Heart right ventricle (tissue), 16 donors: ENCODE data around the gene KRT84. TPM values are rescaled to one million over a fixed set of nuclear protein-coding genes. Genes with fewer than 3 reads are reported as not detected.
"Not testable (repeated sequence)": the region's sequence is repeated elsewhere in the genome, so short reads cannot be mapped to it uniquely, and the experiment has no call there.

Source experiments
- ATAC-seq, 8 donors: fragments of 200-7000 bp; cut with Tn5 transposase; one replicate each; pipeline ENCODE4 v1.9.1; 2020; ENCODE audit warnings: mild to moderate bottlenecking in 8 of 8, moderate library complexity in 8 of 8, moderate number of reproducible peaks in 1 of 8
- DNase-seq, 2 donors: peaks; one replicate each; pipeline ENCODE4 v3.0.0-alpha.2; 2020
- H3K27ac ChIP-seq, 10 donors: fragments of 200-600 bp; sonication (generic) in 2 of 10; one replicate each; pipeline versions ENCODE4 v1.5.0 to v1.8.0; 2020 to 2022; ENCODE audit warnings: mild to moderate bottlenecking in 3 of 10
- H3K27me3 ChIP-seq, 7 donors: fragments of 200-600 bp; one replicate each; pipeline ENCODE4 v1.8.0; 2021 to 2022; ENCODE audit warnings: mild to moderate bottlenecking in 2 of 7
- H3K36me3 ChIP-seq, 9 donors: fragments of 200-600 bp; sonication (generic) in 1 of 9; one replicate each; pipeline versions ENCODE4 v1.5.0 to v1.8.0; 2020 to 2022; ENCODE audit warnings: mild to moderate bottlenecking in 2 of 9
- H3K4me1 ChIP-seq, 9 donors: fragments of 200-600 bp; sonication (generic) in 1 of 9; one replicate each; pipeline versions ENCODE4 v1.5.0 to v1.8.0; 2020 to 2022; ENCODE audit warnings: mild to moderate bottlenecking in 4 of 9
- H3K4me3 ChIP-seq, 10 donors: fragments of 200-600 bp; sonication (generic) in 2 of 10; one replicate each; pipeline versions ENCODE4 v1.5.0 to v1.8.0; 2020 to 2022; ENCODE audit warnings: mild to moderate bottlenecking in 7 of 10, moderate library complexity in 2 of 10
- H3K9me3 ChIP-seq, 11 donors: fragments of 200-600 bp in 10 of 11; sonication (generic) in 2 of 11; one replicate each; pipeline versions ENCODE4 v1.5.0 to v1.8.0; 2013 to 2022; ENCODE audit warnings: mild to moderate bottlenecking in 2 of 11, control low read depth in 1 of 11, moderate library complexity in 1 of 11
- WGBS, 2 donors: extraction: QIAGEN DNeasy Blood & Tissue Kit; methylation state at CpG; one replicate each; pipeline ENCODE4 v1.1.7; 2013; ENCODE audit warnings: inconsistent platforms in 1 of 2; 5-methylcytosine and 5-hydroxymethylcytosine counted together
- intact Hi-C, 10 donors: fragments of 100-400 bp; cut with DNase I; formaldehyde crosslinking; loops; one replicate each; pipeline versions ENCODE4 v1.11.1 to v1.14.2; 2022
- polyA plus RNA-seq, 2 donors: library from polyadenylated mRNA; stranded (reverse); fragments of 200-250 nt; gene quantifications; one replicate each; pipeline ENCODE4 v1.2.3, GENCODE V29; 2013
- total RNA-seq, 10 donors: library from RNA; stranded (reverse); fragmentation: NEBNext Ultra II Directional in 3 of 10; extraction: Animal tissue kit (Norgen Biotek cat#: 25700) in 3 of 10; gene quantifications; one replicate each; pipeline versions ENCODE4 v1.2.1 to v1.2.4, GENCODE V29; 2021 to 2023
- TF ChIP-seq, protein P1 (sequence below), 9 donors: fragments of 200-600 bp; sonication (generic) in 2 of 9; IDR thresholded peaks; one replicate each; pipeline versions ENCODE4 v1.5.0 to v1.8.0; 2021 to 2022; ENCODE audit warnings: antibody characterized with exemption in 9 of 9, mild to moderate bottlenecking in 5 of 9, moderate library complexity in 1 of 9
- donor health status: Arrhythmogenic right ventricular cardiomyopathy.
- donor health status: ischemic (EF 13 %, LVEDD 7.1; RV severe dilation, severe dysfunction).
- donor health status: healthy with polysubstance abuse.
- donor health status: DM: no; HTN: yes; CAD: no.
- donor health status: DM: no; HTN: no; CAD: no.
- donor health status: ischemic (EF 25% LVEDD 6.9; RV normal size, moderate dysfunction).
- donor health status: ischemic (EF 25% LVEDD 5.7; RV mildly dilated, moderate dysfunction).
- donor health status: healthy.
- donor health status: DM: yes; HTN: yes; CAD: no.
- donor health status: Ischemic cardiomyopathy.
- donor health status: ischemic (EF 35%, LVEDD 5.7; RV mildly dilated, moderate dysfunction).
- donor health status: nonischemic (EF 11% LVEDD 7.7; RV severe dilation, severe dysfunction).
- donor health status: DM: yes; HTN: yes; CAD: no.
- donor health status: PGD.
- donor health status: ischemic (EF 29% LVEDD 5.4; RV normal size, mild dysfunction).
- donor health status: nonischemic (EF 23%, LVEDD 6.1; RV moderate dilation, normal function).

Gene KRT84
- total and polyA plus RNA-seq, 12 donors = not detected

GRCh38 chr12:52349196-52349595 is 36.3 kb downstream of the KRT84 start:
- WGBS, 2 donors = 60 to 81% methylated on average over 6 of the region's 6 CpGs
- Histone ChIP-seq H3K27ac (no peak overlapping the region), H3K27me3 (peaks cover 0 to 22% (median under 1%) of the 10 kb centered on the region in 7 donors), H3K4me1 (peaks cover 0 to 13% (median 4%) of the 10 kb centered on the region in 9 donors), H3K9me3 (no peaks in the 10 kb centered on the region), H3K36me3 (no peaks in the 10 kb centered on the region), H3K4me3 (no peak overlapping the region)
- ATAC-seq = no peak
- intact Hi-C loops = no loop called here
- TF ChIP-seq, protein P1, sequence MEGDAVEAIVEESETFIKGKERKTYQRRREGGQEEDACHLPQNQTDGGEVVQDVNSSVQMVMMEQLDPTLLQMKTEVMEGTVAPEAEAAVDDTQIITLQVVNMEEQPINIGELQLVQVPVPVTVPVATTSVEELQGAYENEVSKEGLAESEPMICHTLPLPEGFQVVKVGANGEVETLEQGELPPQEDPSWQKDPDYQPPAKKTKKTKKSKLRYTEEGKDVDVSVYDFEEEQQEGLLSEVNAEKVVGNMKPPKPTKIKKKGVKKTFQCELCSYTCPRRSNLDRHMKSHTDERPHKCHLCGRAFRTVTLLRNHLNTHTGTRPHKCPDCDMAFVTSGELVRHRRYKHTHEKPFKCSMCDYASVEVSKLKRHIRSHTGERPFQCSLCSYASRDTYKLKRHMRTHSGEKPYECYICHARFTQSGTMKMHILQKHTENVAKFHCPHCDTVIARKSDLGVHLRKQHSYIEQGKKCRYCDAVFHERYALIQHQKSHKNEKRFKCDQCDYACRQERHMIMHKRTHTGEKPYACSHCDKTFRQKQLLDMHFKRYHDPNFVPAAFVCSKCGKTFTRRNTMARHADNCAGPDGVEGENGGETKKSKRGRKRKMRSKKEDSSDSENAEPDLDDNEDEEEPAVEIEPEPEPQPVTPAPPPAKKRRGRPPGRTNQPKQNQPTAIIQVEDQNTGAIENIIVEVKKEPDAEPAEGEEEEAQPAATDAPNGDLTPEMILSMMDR (IDR thresholded peaks at IDR 0.05) = no peak
- DNase-seq = no peak

DNA sequence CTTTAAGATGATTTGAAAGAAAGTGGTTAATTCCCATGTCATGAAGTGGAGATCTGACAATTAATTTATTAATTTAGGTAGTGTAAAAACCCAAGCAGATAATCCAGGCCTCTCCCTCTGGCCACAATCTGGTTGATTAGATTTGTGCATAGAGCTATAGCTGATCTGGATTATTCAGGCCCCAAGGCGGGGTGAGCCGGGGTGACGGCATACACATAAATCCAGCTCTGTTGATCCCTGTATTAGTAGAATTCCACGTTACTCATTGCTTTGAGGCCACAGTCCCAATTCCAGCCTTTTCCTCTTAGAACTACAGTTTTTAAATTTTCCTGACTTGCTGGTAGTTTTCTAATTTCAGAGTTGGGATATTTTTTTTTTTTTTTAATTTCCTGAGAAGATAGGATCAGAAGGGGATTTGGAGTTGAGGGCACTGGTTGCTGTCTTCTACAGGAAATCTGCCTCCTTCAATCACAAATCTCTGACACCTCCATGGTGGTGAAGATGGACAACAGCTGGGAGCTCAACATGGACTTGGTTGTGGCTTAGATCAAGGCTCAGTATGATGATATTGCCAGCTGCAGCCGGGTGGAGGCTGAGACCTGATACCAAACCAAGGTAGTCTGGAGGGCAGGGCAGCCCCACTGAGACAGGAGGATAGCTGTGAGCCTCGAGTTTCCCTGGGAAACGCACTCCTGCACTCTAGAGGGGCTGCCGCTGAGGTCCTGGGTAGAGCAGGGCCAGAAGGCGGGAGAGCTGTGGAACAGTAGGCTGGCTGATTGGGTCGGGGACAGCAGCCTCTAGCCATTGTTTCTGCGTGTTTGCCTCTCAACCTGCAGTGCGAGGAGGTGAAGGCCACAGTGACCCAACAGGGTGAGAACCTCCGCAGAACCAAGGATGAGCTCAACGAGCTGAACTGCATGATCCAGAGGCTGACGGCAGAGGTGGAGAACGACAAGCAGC is 37.6 kb downstream of the KRT84 start:
- intact Hi-C loops = no loop called here
- WGBS, 2 donors = 74 to 76% methylated on average over 16 of the region's 16 CpGs
- Histone ChIP-seq H3K4me1 (peaks cover 0 to 13% (median 4%) of the 10 kb centered on the region in 9 donors), H3K4me3 (no peak overlapping the region), H3K36me3 (no peaks in the 10 kb centered on the region), H3K9me3 (peaks cover 0 to 14% (median 7%) of the 10 kb centered on the region in 11 donors), H3K27me3 (peaks cover 0 to 11% (median 0%) of the 10 kb centered on the region in 7 donors), H3K27ac (no peak overlapping the region)
- no peak for ATAC-seq
- TF ChIP-seq, protein P1 (IDR thresholded peaks at IDR 0.05) = no peak
- no peak for DNase-seq

DNA sequence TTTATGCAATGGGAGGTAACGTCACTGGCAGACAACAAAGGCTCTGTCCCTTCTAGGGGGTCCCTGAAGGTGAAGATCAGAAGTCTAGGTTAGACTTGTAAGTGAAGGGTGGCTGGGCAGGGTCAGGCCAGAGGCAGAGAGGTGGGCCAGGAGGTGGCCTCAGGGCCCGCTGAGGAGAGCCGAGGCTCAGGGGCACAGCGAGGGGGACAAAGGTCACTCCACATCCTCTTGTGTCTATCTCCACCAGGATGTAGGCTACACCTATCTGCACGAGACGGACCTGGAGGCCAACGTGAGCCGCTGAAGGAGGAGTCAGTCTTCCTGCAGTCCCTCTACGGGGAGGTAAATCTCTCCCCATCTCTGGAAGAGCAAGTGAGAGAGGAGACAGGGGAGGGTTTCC is 38.4 kb downstream of the KRT84 start:
- H3K27me3 ChIP-seq = peaks cover 0 to 5% (median 0%) of the 10 kb centered on the region in 7 donors
- H3K4me3 ChIP-seq = no peak overlapping the region
- TF ChIP-seq, protein P1 (IDR thresholded peaks at IDR 0.05) = no peak
- H3K36me3 ChIP-seq = no peaks in the 10 kb centered on the region
- 75% methylated on average over 9 of the region's 9 CpGs for WGBS, 2 donors
- no peak overlapping the region for H3K27ac ChIP-seq
- ATAC-seq = peak in 2 of 8 donors; percentile 7 to 18
- intact Hi-C loops = no loop called here
- DNase-seq = no peak
- peaks cover 0 to 13% (median 4%) of the 10 kb centered on the region in 9 donors for H3K4me1 ChIP-seq
- H3K9me3 ChIP-seq = peaks cover 0 to 18% (median 7%) of the 10 kb centered on the region in 11 donors

DNA sequence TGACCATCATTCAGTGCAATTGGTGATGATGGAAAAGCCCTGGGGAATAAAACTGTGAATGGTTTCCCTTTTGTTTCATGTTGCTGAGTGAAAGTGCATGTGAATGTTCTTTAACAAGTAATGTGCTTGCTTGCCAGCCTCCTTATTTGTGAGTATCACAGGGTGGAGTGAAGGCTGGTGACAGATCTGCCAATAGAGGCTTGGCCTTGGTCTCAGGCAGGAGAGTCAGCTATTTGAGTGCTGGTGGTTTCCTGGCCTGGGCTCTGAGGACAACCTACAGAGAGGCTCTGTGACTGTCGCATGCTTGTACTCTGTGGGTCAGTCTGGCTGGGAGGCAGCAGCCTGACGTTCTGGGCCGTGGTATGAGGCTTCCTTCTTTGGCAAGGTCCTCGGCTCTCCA is 38.9 kb downstream of the KRT84 start:
- DNase-seq = peak in 1 of 2 donors; percentile 24
- H3K27ac ChIP-seq = no peak overlapping the region
- WGBS, 2 donors = 37 to 44% methylated on average over 4 of the region's 4 CpGs
- H3K4me1 ChIP-seq = peaks cover 0 to 13% (median 4%) of the 10 kb centered on the region in 9 donors
- H3K9me3 ChIP-seq = peaks cover 0 to 18% (median 7%) of the 10 kb centered on the region in 11 donors
- H3K4me3 ChIP-seq = no peak overlapping the region
- TF ChIP-seq, protein P1 (IDR thresholded peaks at IDR 0.05) = no peak
- H3K27me3 ChIP-seq = peaks cover 0 to 7% (median 0%) of the 10 kb centered on the region in 7 donors
- ATAC-seq = peak; percentile 59 to 84 (median 70)
- H3K36me3 ChIP-seq = no peaks in the 10 kb centered on the region
- intact Hi-C loops = no loop called here

- Histone ChIP-seq H3K9me3 (peaks cover 0 to 18% (median 7%) of the 10 kb centered on the region in 11 donors), H3K4me1 (peaks cover 0 to 13% (median 0%) of the 10 kb centered on the region in 9 donors), H3K27me3 (peaks cover 0 to 14% (median 0%) of the 10 kb centered on the region in 7 donors)
- intact Hi-C loops, ATAC-seq, H3K27ac ChIP-seq, H3K4me3 ChIP-seq, H3K36me3 ChIP-seq, DNase-seq: not testable (repeated sequence)
- 86 to 91% methylated on average over 8 of the region's 8 CpGs for whole genome bisulfite sequencing, 2 donors
Measured at GRCh38 chr12:52345041-52345440, 40.4 kb downstream of the KRT84 start.
